Measurements from ENCODE around the gene AGAP1. TPM values are rescaled to one million over a fixed set of nuclear protein-coding genes. Genes with fewer than 3 reads are reported as not detected.

AGAP1 gene
- total RNA-seq, 2 donors from 2014 or later, result 19.1 to 20.8 TPM

- Histone ChIP-seq H3K36me3 (no peaks in the 10 kb centered on the region), H3K27me3 (replicated peaks; ENCODE audit: insufficient read depth) (no peaks in the 10 kb centered on the region), H3K27ac (no peak overlapping the region), H3K4me3 (no peak overlapping the region), H3K4me1 (ENCODE audit: control insufficient read depth in 1 of 2, low read depth in 2 of 2) (peaks cover 0 to 6% of the 10 kb centered on the region in 2 donors), H3K9me3 (no peaks in the 10 kb centered on the region)
- TF ChIP-seq, protein P1, sequence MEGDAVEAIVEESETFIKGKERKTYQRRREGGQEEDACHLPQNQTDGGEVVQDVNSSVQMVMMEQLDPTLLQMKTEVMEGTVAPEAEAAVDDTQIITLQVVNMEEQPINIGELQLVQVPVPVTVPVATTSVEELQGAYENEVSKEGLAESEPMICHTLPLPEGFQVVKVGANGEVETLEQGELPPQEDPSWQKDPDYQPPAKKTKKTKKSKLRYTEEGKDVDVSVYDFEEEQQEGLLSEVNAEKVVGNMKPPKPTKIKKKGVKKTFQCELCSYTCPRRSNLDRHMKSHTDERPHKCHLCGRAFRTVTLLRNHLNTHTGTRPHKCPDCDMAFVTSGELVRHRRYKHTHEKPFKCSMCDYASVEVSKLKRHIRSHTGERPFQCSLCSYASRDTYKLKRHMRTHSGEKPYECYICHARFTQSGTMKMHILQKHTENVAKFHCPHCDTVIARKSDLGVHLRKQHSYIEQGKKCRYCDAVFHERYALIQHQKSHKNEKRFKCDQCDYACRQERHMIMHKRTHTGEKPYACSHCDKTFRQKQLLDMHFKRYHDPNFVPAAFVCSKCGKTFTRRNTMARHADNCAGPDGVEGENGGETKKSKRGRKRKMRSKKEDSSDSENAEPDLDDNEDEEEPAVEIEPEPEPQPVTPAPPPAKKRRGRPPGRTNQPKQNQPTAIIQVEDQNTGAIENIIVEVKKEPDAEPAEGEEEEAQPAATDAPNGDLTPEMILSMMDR (IDR thresholded peaks at IDR 0.05), result no peak
- ATAC-seq (ENCODE audit: insufficient number of reproducible peaks, low FRiP score, low read depth) (no peak), DNase-seq (ENCODE audit: low spot score) (no peak)
These were observed 137.0 kb downstream of the AGAP1 start for GRCh38 chr2:235630718-235631296.

DNA sequence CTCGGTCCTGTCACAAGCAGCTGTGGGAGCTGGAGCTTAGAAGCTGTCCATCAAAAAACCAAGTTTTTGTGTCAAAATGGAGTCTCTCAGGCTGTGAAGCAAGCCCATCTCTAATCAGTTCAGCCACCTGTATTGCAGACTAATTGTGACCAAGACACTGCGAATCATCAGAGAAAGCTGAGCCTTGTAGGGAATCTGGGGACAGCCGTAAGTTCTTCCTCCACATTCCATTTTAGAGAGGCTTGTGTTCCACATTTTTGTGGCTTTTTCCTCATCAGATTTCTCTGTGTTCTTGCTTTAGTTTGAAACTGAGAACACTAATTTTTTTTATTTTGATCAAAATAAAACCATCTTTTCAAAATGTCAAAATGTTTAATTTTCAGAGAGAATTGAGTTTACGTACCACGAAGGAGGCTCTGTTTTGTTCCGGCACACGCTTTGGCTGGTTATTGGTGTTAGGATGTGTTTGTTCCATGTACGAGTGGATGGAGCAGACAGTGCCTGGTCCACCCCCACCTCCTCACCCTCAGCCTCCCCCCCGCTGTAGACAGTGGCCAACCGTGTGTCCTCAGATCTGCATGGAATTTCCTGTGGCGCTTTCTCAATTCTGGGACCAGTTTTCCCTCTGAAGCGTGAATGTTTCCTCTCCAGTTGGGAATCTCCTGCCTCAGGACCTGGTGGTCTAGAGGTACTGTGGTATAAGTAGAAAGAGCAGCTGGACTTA lies 140.8 kb downstream of the AGAP1 start:
- Histone ChIP-seq H3K36me3 (no peaks in the 10 kb centered on the region), H3K27me3 (replicated peaks; ENCODE audit: insufficient read depth) (no peaks in the 10 kb centered on the region), H3K27ac (no peak overlapping the region), H3K9me3 (no peaks in the 10 kb centered on the region), H3K4me1 (ENCODE audit: control insufficient read depth in 1 of 2, low read depth in 2 of 2) (peaks cover 6 to 21% of the 10 kb centered on the region in 2 donors), H3K4me3 (no peak overlapping the region)
- DNase-seq (ENCODE audit: low spot score) (no peak), ATAC-seq (ENCODE audit: insufficient number of reproducible peaks, low FRiP score, low read depth) (no peak)
- TF ChIP-seq, protein P1 (IDR thresholded peaks at IDR 0.05), result no peak

DNA sequence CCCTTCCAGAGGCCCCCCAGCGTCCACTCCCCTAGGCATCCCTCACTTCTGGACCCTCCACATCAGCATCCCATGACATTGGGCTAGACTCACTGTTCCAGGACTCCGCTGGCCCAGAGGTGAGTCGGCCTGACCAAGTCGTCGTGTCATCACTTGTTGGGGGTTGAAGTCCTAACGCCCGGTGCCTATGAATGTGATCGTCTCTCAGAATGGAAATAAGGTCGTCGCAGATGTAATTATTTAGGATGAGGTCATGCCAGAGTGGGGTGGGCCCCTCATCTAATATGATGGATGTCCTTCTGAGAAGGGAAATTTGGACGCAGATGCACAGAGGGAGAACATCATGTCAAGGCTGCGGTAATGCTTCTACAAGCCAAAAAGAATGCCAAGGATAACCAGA lies 142.7 kb downstream of the AGAP1 start:
- Histone ChIP-seq H3K36me3 (no peaks in the 10 kb centered on the region), H3K27me3 (replicated peaks; ENCODE audit: insufficient read depth) (no peaks in the 10 kb centered on the region), H3K4me1 (ENCODE audit: control insufficient read depth in 1 of 2, low read depth in 2 of 2) (peaks cover 10 to 40% of the 10 kb centered on the region in 2 donors), H3K27ac (no peak overlapping the region), H3K9me3 (no peaks in the 10 kb centered on the region), H3K4me3 (no peak overlapping the region)
- ATAC-seq (ENCODE audit: insufficient number of reproducible peaks, low FRiP score, low read depth), result no peak
- TF ChIP-seq, protein P1 (IDR thresholded peaks at IDR 0.05), result no peak
- no peak for DNase-seq (ENCODE audit: low spot score)

DNA sequence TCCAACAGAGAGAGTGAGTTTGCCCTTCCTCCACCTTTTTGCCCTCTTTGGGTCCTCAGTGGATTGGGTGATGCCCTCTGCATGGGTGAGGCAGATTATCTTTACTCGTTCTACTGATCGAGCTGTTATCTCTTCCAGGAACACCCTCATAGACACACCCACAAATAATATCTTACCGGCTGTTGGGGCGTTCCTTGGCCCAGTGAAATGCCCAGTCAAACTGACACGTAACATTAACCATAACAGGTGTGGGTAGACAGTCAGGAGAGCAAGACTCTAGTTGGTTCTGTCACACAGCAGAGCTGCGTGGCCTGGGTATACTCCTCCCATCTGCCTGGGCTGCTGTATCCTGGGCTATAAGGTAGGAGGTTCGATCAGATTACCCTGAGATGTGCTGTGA lies 144.1 kb downstream of the AGAP1 start:
- TF ChIP-seq, protein P1 (IDR thresholded peaks at IDR 0.05), result no peak
- H3K27me3 ChIP-seq (replicated peaks; ENCODE audit: insufficient read depth), result no peaks in the 10 kb centered on the region
- H3K4me3 ChIP-seq, result no peak overlapping the region
- H3K36me3 ChIP-seq, result no peaks in the 10 kb centered on the region
- peaks cover 10 to 47% of the 10 kb centered on the region in 2 donors for H3K4me1 ChIP-seq (ENCODE audit: control insufficient read depth in 1 of 2, low read depth in 2 of 2)
- DNase-seq (ENCODE audit: low spot score), result no peak
- peak overlapping the region; percentile 60 to 73 for H3K27ac ChIP-seq
- H3K9me3 ChIP-seq, result no peaks in the 10 kb centered on the region
- ATAC-seq (ENCODE audit: insufficient number of reproducible peaks, low FRiP score, low read depth), result no peak

DNA sequence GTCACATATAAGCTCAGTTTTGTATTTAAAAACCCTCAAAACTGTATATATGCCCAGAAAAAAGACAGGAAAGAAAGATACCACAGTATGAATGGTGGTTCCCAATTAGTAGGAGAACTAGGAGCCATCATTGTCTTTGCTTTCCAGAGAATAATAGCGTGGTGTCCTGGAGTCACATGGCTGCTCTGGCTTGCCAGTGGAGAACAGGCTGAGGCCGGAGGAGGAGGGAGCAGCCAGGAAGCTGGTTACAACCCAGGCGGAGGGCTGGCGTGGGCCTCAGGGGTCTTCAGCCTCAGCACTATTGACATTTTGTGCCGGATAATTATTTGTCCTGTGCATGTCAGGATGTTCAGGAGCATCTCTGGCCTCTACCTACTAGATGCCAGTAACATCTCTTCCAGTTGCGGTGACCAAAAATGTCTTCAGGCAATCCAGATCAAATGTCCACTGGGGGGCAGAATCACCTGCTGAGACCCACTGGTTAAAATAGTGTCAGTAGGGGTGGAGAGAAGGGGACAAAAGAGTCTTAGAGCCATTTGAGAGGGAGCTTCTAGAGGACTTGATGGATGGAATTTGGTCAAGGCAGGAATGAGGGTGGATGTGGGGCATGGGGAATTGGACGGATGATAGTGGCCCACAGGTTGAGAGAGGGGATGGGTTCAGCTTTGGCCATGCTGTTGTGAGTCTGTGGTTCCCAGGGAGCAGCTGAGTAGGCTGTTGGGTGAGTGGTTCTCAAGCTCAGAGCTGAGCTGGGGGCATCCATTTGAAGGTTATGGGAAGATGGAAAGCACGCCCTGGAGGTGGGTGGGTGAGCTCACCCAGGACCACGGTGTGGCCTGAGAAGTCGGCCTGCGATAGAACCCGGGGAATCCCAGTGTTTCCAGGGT lies 144.9 kb downstream of the AGAP1 start:
- H3K27ac ChIP-seq, result peak overlapping the region; percentile 60 to 73
- H3K4me1 ChIP-seq (ENCODE audit: control insufficient read depth in 1 of 2, low read depth in 2 of 2), result peaks cover 10 to 47% of the 10 kb centered on the region in 2 donors
- no peak overlapping the region for H3K4me3 ChIP-seq

More for the DNA sequence above, 144.9 kb downstream of the AGAP1 start:
- H3K9me3 ChIP-seq, result no peaks in the 10 kb centered on the region
- DNase-seq (ENCODE audit: low spot score), result no peak
- TF ChIP-seq, protein P1 (IDR thresholded peaks at IDR 0.05), result no peak
- no peaks in the 10 kb centered on the region for H3K36me3 ChIP-seq
- no peak for ATAC-seq (ENCODE audit: insufficient number of reproducible peaks, low FRiP score, low read depth)
- no peaks in the 10 kb centered on the region for H3K27me3 ChIP-seq (replicated peaks; ENCODE audit: insufficient read depth)

All from thoracic aorta (tissue), 2 donors.